GM12874 (cell line): ENCODE measurements around the gene MRPS5.
A peak's percentile ranks its signal among the peaks of the same experiment; 100 is the strongest.

Experiments used
- CTCF ChIP-seq: IDR thresholded peaks from 2 replicates; pipeline ENCODE4 v1.5.1; 2011; ENCODE audit warnings: low read depth, mild to moderate bottlenecking, control low read depth, low read length, moderate library complexity; ENCODE audit not compliant: insufficient read depth

Gene MRPS5

GRCh38 chr2:95058466-95058988 lies 63.1 kb downstream of the MRPS5 start:
- no peak for TF ChIP-seq CTCF

DNA sequence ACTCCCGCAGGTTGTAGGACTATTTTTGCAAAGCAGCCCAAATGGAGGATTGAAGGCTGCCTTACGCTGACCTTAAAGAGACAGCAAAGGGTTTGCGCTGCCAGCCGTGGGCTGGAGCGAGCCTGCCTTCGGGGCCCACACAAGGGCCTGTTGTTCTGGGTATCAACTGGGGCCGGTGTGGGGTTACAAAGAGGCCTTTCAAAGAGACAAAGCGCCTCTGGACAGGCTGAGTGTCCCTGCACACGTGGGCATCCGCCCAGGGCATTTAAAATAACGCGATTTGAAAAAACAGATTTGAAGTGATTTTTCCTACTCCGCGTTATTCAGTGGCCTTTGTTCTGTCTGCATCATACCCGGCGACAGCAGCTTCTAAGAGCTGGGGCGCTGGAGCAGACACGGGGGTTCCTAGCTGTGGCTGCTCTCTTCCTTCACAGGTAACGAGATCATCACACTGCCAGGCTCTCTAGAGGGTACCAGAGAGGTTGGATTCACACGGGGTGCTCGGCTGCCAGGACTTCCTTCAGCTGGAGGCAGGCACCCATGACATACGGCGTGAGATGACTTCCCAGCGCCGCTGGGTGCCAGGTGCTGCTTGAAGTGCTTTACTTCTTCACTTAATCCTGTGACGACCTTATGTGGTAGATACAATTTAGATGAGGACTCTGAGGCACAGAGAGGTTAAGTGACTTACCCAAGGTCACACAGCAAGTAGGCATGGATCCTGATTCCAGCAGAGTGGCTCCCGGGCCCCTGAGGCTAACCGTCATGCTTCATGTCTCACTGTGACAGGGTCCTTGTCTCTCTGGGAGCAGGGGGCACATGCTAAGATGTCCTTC lies 63.9 kb downstream of the MRPS5 start:
- no peak for TF ChIP-seq CTCF

DNA sequence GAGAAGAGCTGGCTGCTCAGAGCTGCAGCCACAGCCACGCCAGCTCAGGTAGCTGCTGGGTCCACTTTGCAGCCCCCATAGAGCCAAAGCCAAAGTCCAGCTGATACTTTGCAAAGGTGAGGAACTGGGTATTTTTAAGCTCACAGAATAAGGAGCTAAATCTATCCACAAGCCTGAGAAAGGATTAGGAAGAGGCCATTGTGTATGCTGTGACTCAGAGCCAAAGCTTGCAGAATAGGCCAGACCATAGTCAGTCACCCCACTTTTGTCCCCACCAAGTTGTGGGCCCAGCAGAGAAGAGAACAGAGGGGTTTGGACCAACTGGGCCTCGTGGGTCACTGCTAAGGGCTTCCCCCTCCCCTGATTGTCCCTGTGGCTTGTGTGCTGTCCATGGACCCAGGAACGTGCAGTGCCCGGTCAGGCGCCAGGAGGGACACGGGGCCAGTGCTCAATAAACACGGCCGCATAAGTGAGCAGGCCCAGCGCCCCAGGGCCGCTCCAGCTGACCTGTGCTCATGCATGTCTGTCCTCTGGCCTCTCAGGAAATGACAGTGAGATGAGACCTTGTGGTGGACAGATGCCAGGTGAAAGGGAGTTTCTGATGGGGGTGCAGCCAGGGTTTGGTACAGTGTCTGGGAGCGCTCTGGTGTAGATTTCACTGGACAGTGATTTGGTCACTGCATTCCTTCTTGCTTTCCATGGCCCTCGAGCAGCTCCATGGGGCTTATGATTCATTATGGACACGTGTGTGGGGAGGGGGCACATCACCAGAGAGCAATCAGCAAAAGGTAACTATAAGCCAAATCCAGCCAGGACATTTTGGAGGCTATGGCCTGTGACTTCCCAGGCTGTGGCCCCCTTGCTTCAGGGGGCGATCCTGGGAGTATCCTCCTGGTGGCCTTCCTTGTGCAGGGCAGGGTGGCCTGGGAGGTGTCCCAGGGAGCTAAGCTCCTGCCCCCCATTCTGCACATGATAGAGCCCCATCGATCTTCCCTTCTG lies 64.8 kb downstream of the MRPS5 start:
- no peak for TF ChIP-seq CTCF

DNA sequence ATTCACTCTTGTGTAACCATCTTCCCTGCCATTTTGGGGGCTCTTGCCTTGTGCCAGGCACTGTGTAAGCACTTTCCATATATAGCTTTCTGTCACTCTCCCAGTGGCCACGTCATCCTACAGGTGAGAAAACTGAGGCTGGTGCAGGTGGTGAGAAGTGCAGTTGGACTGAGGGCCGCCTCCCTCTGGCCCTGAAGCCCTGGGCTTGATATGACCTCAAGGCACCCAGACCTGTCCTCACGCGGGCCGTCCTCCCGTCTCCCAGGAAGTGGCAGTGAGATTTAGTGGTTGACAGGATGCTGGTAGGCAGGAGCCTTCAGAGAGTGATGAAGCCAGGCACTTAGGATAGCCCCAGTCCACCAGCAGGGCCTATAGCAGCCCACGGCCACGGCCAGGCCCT lies 65.6 kb downstream of the MRPS5 start:
- no peak for TF ChIP-seq CTCF

GRCh38 chr2:95055262-95055661 lies 66.3 kb downstream of the MRPS5 start:
- no peak for TF ChIP-seq CTCF

GRCh38 chr2:95054016-95054415 lies 67.6 kb downstream of the MRPS5 start:
- TF ChIP-seq CTCF: no peak

DNA sequence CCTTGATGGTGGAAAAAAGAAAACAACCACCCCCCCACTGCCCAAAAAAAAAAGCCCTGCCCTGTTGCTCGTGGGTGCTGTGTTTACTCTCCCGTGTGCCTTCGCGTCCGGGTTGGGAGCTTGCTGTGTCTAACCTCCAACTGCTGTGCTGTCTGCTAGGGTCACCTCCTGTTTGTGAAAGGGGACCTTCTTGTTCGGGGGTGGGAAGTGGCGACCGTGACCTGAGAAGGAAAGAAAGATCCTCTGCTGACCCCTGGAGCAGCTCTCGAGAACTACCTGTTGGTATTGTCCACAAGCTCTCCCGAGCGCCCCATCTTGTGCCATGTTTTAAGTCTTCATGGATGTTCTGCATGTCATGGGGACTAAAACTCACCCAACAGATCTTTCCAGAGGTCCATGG lies 68.1 kb downstream of the MRPS5 start:
- TF ChIP-seq CTCF: 0 out of 2 replicates have a peak, but pooled peaks have one; percentile 25
